PC-9 (cell line): ENCODE data around the gene ISG20.

Experiments
- EZH2 ChIP-seq: fragments of 200-600 bp; sonication (generic); IDR thresholded peaks from 2 replicates; pipeline ENCODE4 v1.8.0; 2017; ENCODE audit warnings: antibody characterized with exemption, low read depth
- TF ChIP-seq, protein P1 (sequence below): fragments of 200-600 bp; sonication (generic); conservative IDR thresholded peaks from 2 replicates; pipeline ENCODE4 v1.6.1; 2017; ENCODE audit warnings: mixed run types, antibody characterized with exemption, mild to moderate bottlenecking, moderate library complexity

DNA sequence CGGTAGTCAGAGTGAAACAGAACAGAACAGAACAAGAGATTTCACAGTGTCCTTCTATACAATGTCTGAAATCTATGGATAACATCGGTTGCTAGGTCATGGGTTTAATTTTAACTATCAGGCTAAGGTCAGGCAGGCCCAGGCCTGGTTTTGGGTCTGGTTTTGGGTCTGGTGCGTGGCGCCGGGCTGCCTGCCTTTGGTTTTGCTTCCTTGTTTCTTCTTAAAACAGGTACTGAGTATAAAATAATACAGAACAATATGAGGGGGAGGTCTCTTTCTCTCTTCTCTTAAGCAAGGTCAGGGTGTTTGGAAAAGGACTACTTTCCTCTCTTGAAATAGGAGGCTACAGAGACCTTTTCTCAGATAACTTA, 16.2 kb upstream of the ISG20 start:
- TF ChIP-seq, protein P1, sequence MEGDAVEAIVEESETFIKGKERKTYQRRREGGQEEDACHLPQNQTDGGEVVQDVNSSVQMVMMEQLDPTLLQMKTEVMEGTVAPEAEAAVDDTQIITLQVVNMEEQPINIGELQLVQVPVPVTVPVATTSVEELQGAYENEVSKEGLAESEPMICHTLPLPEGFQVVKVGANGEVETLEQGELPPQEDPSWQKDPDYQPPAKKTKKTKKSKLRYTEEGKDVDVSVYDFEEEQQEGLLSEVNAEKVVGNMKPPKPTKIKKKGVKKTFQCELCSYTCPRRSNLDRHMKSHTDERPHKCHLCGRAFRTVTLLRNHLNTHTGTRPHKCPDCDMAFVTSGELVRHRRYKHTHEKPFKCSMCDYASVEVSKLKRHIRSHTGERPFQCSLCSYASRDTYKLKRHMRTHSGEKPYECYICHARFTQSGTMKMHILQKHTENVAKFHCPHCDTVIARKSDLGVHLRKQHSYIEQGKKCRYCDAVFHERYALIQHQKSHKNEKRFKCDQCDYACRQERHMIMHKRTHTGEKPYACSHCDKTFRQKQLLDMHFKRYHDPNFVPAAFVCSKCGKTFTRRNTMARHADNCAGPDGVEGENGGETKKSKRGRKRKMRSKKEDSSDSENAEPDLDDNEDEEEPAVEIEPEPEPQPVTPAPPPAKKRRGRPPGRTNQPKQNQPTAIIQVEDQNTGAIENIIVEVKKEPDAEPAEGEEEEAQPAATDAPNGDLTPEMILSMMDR: no peak
- TF ChIP-seq EZH2: no peak
